HepG2 (cell line): ENCODE results near the gene TPI1. TPM values are rescaled to one million over a fixed set of nuclear protein-coding genes. Genes with fewer than 3 reads are reported as not detected.
A peak's percentile ranks its signal among the peaks of the same experiment; 100 is the strongest.

Experiments
- CREM ChIP-seq, 2 experiments: sonication (generic) in 1 of 2; formaldehyde crosslinking in 1 of 2; IDR thresholded peaks; 2 replicates each; pipeline versions ENCODE4 v1.4.0 to v1.6.1; 2016 to 2020; ENCODE audit warnings: antibody characterized with exemption in 1 of 2, mild to moderate bottlenecking in 1 of 2, missing genetic modification reagents in 1 of 2
- DR1 ChIP-seq: sonication (generic); formaldehyde crosslinking; IDR thresholded peaks from 2 replicates; pipeline ENCODE4 v1.8.0; 2021; ENCODE audit warnings: mild to moderate bottlenecking, missing genetic modification reagents, inconsistent platforms
- ETV6 ChIP-seq: sonication (generic); formaldehyde crosslinking; conservative IDR thresholded peaks from 2 replicates; pipeline ENCODE4 v1.4.0; 2020; ENCODE audit warnings: missing genetic modification reagents
- GPN1 ChIP-seq: sonication (generic); formaldehyde crosslinking; IDR thresholded peaks from 2 replicates; pipeline ENCODE4 v1.5.1; 2020; ENCODE audit warnings: missing genetic modification reagents, borderline replicate concordance
- HDAC6 ChIP-seq: fragments of 200-600 bp; sonication (generic); IDR thresholded peaks from 2 replicates; pipeline ENCODE4 v1.7.0; 2017; ENCODE audit warnings: mild to moderate bottlenecking, antibody characterized with exemption, low read length, low read depth
- KDM1A ChIP-seq: IDR thresholded peaks from 2 replicates; pipeline ENCODE4 v1.6.1; 2016; ENCODE audit warnings: missing compliant biosample characterization
- MED13 ChIP-seq: sonication (generic); formaldehyde crosslinking; IDR thresholded peaks from 2 replicates; pipeline ENCODE4 v1.5.0; 2020; ENCODE audit warnings: missing genetic modification reagents
- MED8 ChIP-seq: sonication (generic); formaldehyde crosslinking; IDR thresholded peaks from 2 replicates; pipeline ENCODE4 v1.8.1; 2023; ENCODE audit warnings: mild to moderate bottlenecking, missing genetic modification reagents; ENCODE audit not compliant: insufficient replicate concordance
- NAIF1 ChIP-seq: sonication (generic); formaldehyde crosslinking; IDR thresholded peaks from 2 replicates; pipeline ENCODE4 v1.5.0; 2020; ENCODE audit warnings: mild to moderate bottlenecking, missing genetic modification reagents, borderline replicate concordance
- PBX2 ChIP-seq: IDR thresholded peaks from 2 replicates; pipeline ENCODE4 v1.6.1; 2016; ENCODE audit warnings: control low read depth
- PITX1 ChIP-seq: sonication (generic); formaldehyde crosslinking; IDR thresholded peaks from 2 replicates; pipeline ENCODE4 v1.5.1; 2020; ENCODE audit warnings: mild to moderate bottlenecking, missing genetic modification reagents
- RFXAP ChIP-seq: sonication (generic); formaldehyde crosslinking; IDR thresholded peaks from 2 replicates; pipeline ENCODE4 v1.4.0; 2020; ENCODE audit warnings: missing genetic modification reagents, borderline replicate concordance
- SMYD3 ChIP-seq: sonication (generic); formaldehyde crosslinking; IDR thresholded peaks from 2 replicates; pipeline ENCODE4 v1.8.1; 2023; ENCODE audit warnings: mild to moderate bottlenecking, missing genetic modification reagents
- THAP7 ChIP-seq: sonication (generic); formaldehyde crosslinking; IDR thresholded peaks from 2 replicates; pipeline ENCODE4 v1.8.1; 2023; ENCODE audit warnings: mild to moderate bottlenecking, missing genetic modification reagents
- USF2 ChIP-seq, 2 experiments: sonication (generic) in 1 of 2; formaldehyde crosslinking in 1 of 2; IDR thresholded peaks; 2 replicates each; pipeline versions ENCODE4 v1.5.1 to v1.6.1; 2011 to 2020; ENCODE audit warnings: borderline replicate concordance in 1 of 2, low read depth in 1 of 2, low read length in 1 of 2, mild to moderate bottlenecking in 1 of 2, missing genetic modification reagents in 1 of 2, moderate library complexity in 1 of 2
- YY1 ChIP-seq: IDR thresholded peaks from 2 replicates; pipeline ENCODE4 v1.6.1; 2011; ENCODE audit warnings: low read length, low read depth, moderate library complexity, mild to moderate bottlenecking; ENCODE audit not compliant: insufficient read depth, insufficient replicate concordance
- ZBTB38 ChIP-seq: sonication (generic); formaldehyde crosslinking; IDR thresholded peaks from 2 replicates; pipeline ENCODE4 v1.5.1; 2020; ENCODE audit warnings: mild to moderate bottlenecking, missing genetic modification reagents
- ZMAT3 ChIP-seq: sonication (generic); formaldehyde crosslinking; conservative IDR thresholded peaks from 2 replicates; pipeline ENCODE4 v1.7.0; 2021; ENCODE audit warnings: missing genetic modification reagents
- ZNF20 ChIP-seq: sonication (generic); formaldehyde crosslinking; IDR thresholded peaks from 2 replicates; pipeline ENCODE4 v1.4.0; 2020; ENCODE audit warnings: mild to moderate bottlenecking, moderate library complexity, missing genetic modification reagents
- ZNF232 ChIP-seq: sonication (generic); formaldehyde crosslinking; IDR thresholded peaks from 2 replicates; pipeline ENCODE4 v1.4.0; 2020; ENCODE audit warnings: missing genetic modification reagents, borderline replicate concordance
- ZNF329 ChIP-seq: sonication (generic); formaldehyde crosslinking; IDR thresholded peaks from 2 replicates; pipeline ENCODE4 v1.9.0; 2021; ENCODE audit warnings: low read depth, mild to moderate bottlenecking, missing genetic modification reagents
- ZNF33B ChIP-seq: sonication (generic); formaldehyde crosslinking; IDR thresholded peaks from 2 replicates; pipeline ENCODE4 v1.5.1; 2020; ENCODE audit warnings: mild to moderate bottlenecking, missing genetic modification reagents
- ZNF382 ChIP-seq: sonication (generic); formaldehyde crosslinking; IDR thresholded peaks from 2 replicates; pipeline ENCODE4 v1.5.0; 2020; ENCODE audit warnings: missing genetic modification reagents, mild to moderate bottlenecking, borderline replicate concordance
- ZNF484 ChIP-seq: sonication (generic); formaldehyde crosslinking; IDR thresholded peaks from 2 replicates; pipeline ENCODE4 v1.5.1; 2020; ENCODE audit warnings: mild to moderate bottlenecking, low read depth, missing genetic modification reagents, borderline replicate concordance
- ZNF615 ChIP-seq: sonication (generic); formaldehyde crosslinking; IDR thresholded peaks from 2 replicates; pipeline ENCODE4 v1.5.0; 2020; ENCODE audit warnings: mild to moderate bottlenecking, missing genetic modification reagents, borderline replicate concordance
- ZNF891 ChIP-seq: sonication (generic); formaldehyde crosslinking; IDR thresholded peaks from 2 replicates; pipeline ENCODE4 v1.5.0; 2020; ENCODE audit warnings: mild to moderate bottlenecking, missing genetic modification reagents
- ZSCAN21 ChIP-seq: sonication (generic); formaldehyde crosslinking; IDR thresholded peaks from 2 replicates; pipeline ENCODE4 v1.8.0; 2022; ENCODE audit warnings: mild to moderate bottlenecking, missing genetic modification reagents, moderate library complexity, borderline replicate concordance
- polyA plus RNA-seq, 8 experiments: library from polyadenylated mRNA; depleted of rRNA in 3 of 8; stranded (reverse) in 7 of 8; unstranded in 1 of 8; fragments of >200 nt; fragmentation: Illumina TruSeq in 4 of 8; extraction: Trizol in 4 of 8; gene quantifications; 2 replicates each; pipeline versions ENCODE4 v1.2.1 to v1.2.3, GENCODE V29; 2011 to 2016; ENCODE audit warnings: low read depth in 4 of 8, missing spikeins in 1 of 8, mixed read lengths in 1 of 8; ENCODE audit not compliant: insufficient read depth in 1 of 8
- total RNA-seq, 5 experiments: library from RNA; depleted of rRNA; stranded (reverse); fragments of >200 nt; fragmentation: Illumina TruSeq; extraction: Trizol; gene quantifications; 2 replicates each; pipeline ENCODE4 v1.2.3, GENCODE V29; 2016; ENCODE audit warnings: low read depth in 1 of 5

TPI1 gene
- total and polyA plus RNA-seq, 2 of the 13 experiments (the other 11 are each of a cell fraction or from before 2014, with no cell fraction given) = 945 to 2,535 TPM

- TF ChIP-seq USF2 (IDR thresholded peaks at IDR 0.05; ENCODE audit: low read depth, low read length) (no peak), USF2 (CRISPR knock-in tag; IDR thresholded peaks at IDR 0.05; ENCODE audit: borderline replicate concordance) (no peak), ZNF329 (no peak), THAP7 (CRISPR knock-in tag) (no peak), YY1 (no peak), ZNF615 (CRISPR knock-in tag) (no peak), ZNF232 (CRISPR knock-in tag) (peak; percentile 29; the same call in 1 of the 2 replicates), ZSCAN21 (CRISPR knock-in tag) (peak; percentile 46; the same call in 1 of the 2 replicates), ETV6 (CRISPR knock-in tag) (no peak), ZNF484 (no peak), ZNF891 (CRISPR knock-in tag) (no peak), PITX1 (no peak), MED8 (CRISPR knock-in tag) (no peak), HDAC6 (no peak), ZMAT3 (CRISPR knock-in tag) (no peak), MED13 (CRISPR knock-in tag) (no peak), RFXAP (no peak; the same call in 1 of the 2 replicates), NAIF1 (CRISPR knock-in tag) (no peak), KDM1A (CRISPR knock-in tag) (no peak), DR1 (CRISPR knock-in tag) (peak; percentile 61; the same call in 1 of the 2 replicates), ZNF33B (no peak), GPN1 (CRISPR knock-in tag) (no peak), CREM (IDR thresholded peaks at IDR 0.05) (peak; percentile 79), CREM (CRISPR knock-in tag; IDR thresholded peaks at IDR 0.05) (no peak), SMYD3 (CRISPR knock-in tag) (0 out of 2 replicates have a peak, but pooled peaks have one; percentile 25), ZBTB38 (CRISPR knock-in tag) (no peak), PBX2 (CRISPR knock-in tag) (peak; percentile 96), ZNF382 (CRISPR knock-in tag) (no peak), ZNF20 (no peak)
Observed at GRCh38 chr12:6851153-6851920, 16.0 kb upstream of the TPI1 start, which contains the start of gene CDCA3 (continued).
